ENCODE results near the gene HBZ.
"Not testable (repeated sequence)": the region's sequence is repeated elsewhere in the genome, so short reads cannot be mapped to it uniquely, and the experiment has no call there.

HBZ gene

GRCh38 chr16:175011-175949 lies 22.8 kb downstream of the HBZ start:
- H3K36me3 ChIP-seq (replicated peaks in 1 of 2; ENCODE audit: control insufficient read depth in 2 of 2, insufficient read depth in 2 of 2, low read length in 2 of 2), result no peaks in the 10 kb centered on the region
- no peak overlapping the region for H3K18ac ChIP-seq (ENCODE audit: low read length)
- peaks cover 0 to 4% of the 10 kb centered on the region in 2 donors for H3K9me3 ChIP-seq (replicated peaks in 1 of 2; ENCODE audit: control insufficient read depth in 2 of 2, insufficient read depth in 1 of 2, low read depth in 1 of 2, low read length in 2 of 2)
- no peak overlapping the region for H2BK12ac ChIP-seq (ENCODE audit: low read length)
- H3K4me1 ChIP-seq (ENCODE audit: control insufficient read depth in 2 of 2, insufficient read depth in 1 of 2, low read depth in 1 of 2, low read length in 2 of 2), result no peaks in the 10 kb centered on the region
- H3K4ac ChIP-seq (ENCODE audit: low read length), result no peak overlapping the region
- H3K27ac ChIP-seq (replicated peaks; ENCODE audit: low read length), result no peak overlapping the region
- no peak overlapping the region for H2AFZ ChIP-seq (ENCODE audit: low read length)
- H3K27me3 ChIP-seq (ENCODE audit: control insufficient read depth in 3 of 3, insufficient read depth in 3 of 3, low read depth in 1 of 3, low read length in 3 of 3), result peaks cover 25 to 67% (median 66%) of the 10 kb centered on the region in 3 experiments
- no peak overlapping the region for H3K4me3 ChIP-seq (ENCODE audit: low read length in 2 of 2)
- no peak overlapping the region for H3K23ac ChIP-seq (ENCODE audit: low read depth, low read length, poor library complexity)
- H3K4me2 ChIP-seq (ENCODE audit: insufficient read depth, low read length, poor library complexity, severe bottlenecking), result no peak overlapping the region
- H4K91ac ChIP-seq (ENCODE audit: low read depth, low read length, poor library complexity), result no peak overlapping the region
- no peak for DNase-seq (ENCODE audit: low spot score)
- no peak overlapping the region for H3K9ac ChIP-seq (ENCODE audit: low read depth, low read length, poor library complexity)
- no peak overlapping the region for H2AK5ac ChIP-seq (ENCODE audit: low read depth, low read length)
- no peak overlapping the region for H2BK120ac ChIP-seq (ENCODE audit: low read depth, low read length)
- no peaks in the 10 kb centered on the region for H3K79me1 ChIP-seq (ENCODE audit: low read depth, low read length)
- no peak overlapping the region for H2BK5ac ChIP-seq (ENCODE audit: low read length)
- H4K8ac ChIP-seq (ENCODE audit: low read depth, low read length), result no peak overlapping the region
- WGBS, 2 donors (ENCODE audit: extremely low coverage in 2 of 2, insufficient read length in 2 of 2, insufficient replicate concordance in 1 of 2), result no CpG with 5 or more reads among the region's 8 CpGs
- H3K14ac ChIP-seq (ENCODE audit: low read length), result no peak overlapping the region
- H2BK15ac ChIP-seq (ENCODE audit: low read length), result no peak overlapping the region

- H3K4ac ChIP-seq (ENCODE audit: low read length); H3K36me3 ChIP-seq (replicated peaks in 1 of 2; ENCODE audit: control insufficient read depth in 2 of 2, insufficient read depth in 2 of 2, low read length in 2 of 2); H3K4me2 ChIP-seq (ENCODE audit: insufficient read depth, low read length, poor library complexity, severe bottlenecking); H3K9ac ChIP-seq (ENCODE audit: low read depth, low read length, poor library complexity); H3K23ac ChIP-seq (ENCODE audit: low read depth, low read length, poor library complexity); H2BK12ac ChIP-seq (ENCODE audit: low read length); H2BK120ac ChIP-seq (ENCODE audit: low read depth, low read length); H3K4me1 ChIP-seq (ENCODE audit: control insufficient read depth in 2 of 2, insufficient read depth in 1 of 2, low read depth in 1 of 2, low read length in 2 of 2); H2AFZ ChIP-seq (ENCODE audit: low read length); H2AK5ac ChIP-seq (ENCODE audit: low read depth, low read length); H4K91ac ChIP-seq (ENCODE audit: low read depth, low read length, poor library complexity); H2BK5ac ChIP-seq (ENCODE audit: low read length); H3K9me3 ChIP-seq (replicated peaks in 1 of 2; ENCODE audit: control insufficient read depth in 2 of 2, insufficient read depth in 1 of 2, low read depth in 1 of 2, low read length in 2 of 2); H3K4me3 ChIP-seq (ENCODE audit: low read length in 2 of 2); H3K27ac ChIP-seq (replicated peaks; ENCODE audit: low read length); DNase-seq (ENCODE audit: low spot score); H3K79me1 ChIP-seq (ENCODE audit: low read depth, low read length); H3K14ac ChIP-seq (ENCODE audit: low read length); H3K18ac ChIP-seq (ENCODE audit: low read length); H4K8ac ChIP-seq (ENCODE audit: low read depth, low read length); H2BK15ac ChIP-seq (ENCODE audit: low read length): not testable (repeated sequence)
- WGBS, 2 donors (ENCODE audit: extremely low coverage in 2 of 2, insufficient read length in 2 of 2, insufficient replicate concordance in 1 of 2), result no CpG with 5 or more reads among the region's 39 CpGs
- peaks cover 25 to 67% (median 61%) of the 10 kb centered on the region in 3 experiments for H3K27me3 ChIP-seq (ENCODE audit: control insufficient read depth in 3 of 3, insufficient read depth in 3 of 3, low read depth in 1 of 3, low read length in 3 of 3)
Measured at GRCh38 chr16:176006-176405, 23.6 kb downstream of the HBZ start.

GRCh38 chr16:176477-177382 lies 24.3 kb downstream of the HBZ start, which contains the start of gene HBA1:
HBA1 (plus strand) TSS chr16:176680; CDS start chr16:176717, 37 bp downstream.
- H2AK5ac ChIP-seq (ENCODE audit: low read depth, low read length); H3K4me3 ChIP-seq (ENCODE audit: low read length in 2 of 2); H3K4me2 ChIP-seq (ENCODE audit: insufficient read depth, low read length, poor library complexity, severe bottlenecking); H3K36me3 ChIP-seq (replicated peaks in 1 of 2; ENCODE audit: control insufficient read depth in 2 of 2, insufficient read depth in 2 of 2, low read length in 2 of 2); H3K79me1 ChIP-seq (ENCODE audit: low read depth, low read length); H3K9ac ChIP-seq (ENCODE audit: low read depth, low read length, poor library complexity); H3K9me3 ChIP-seq (replicated peaks in 1 of 2; ENCODE audit: control insufficient read depth in 2 of 2, insufficient read depth in 1 of 2, low read depth in 1 of 2, low read length in 2 of 2); H3K23ac ChIP-seq (ENCODE audit: low read depth, low read length, poor library complexity); DNase-seq (ENCODE audit: low spot score); H4K8ac ChIP-seq (ENCODE audit: low read depth, low read length); H2BK120ac ChIP-seq (ENCODE audit: low read depth, low read length); H4K91ac ChIP-seq (ENCODE audit: low read depth, low read length, poor library complexity); H2BK5ac ChIP-seq (ENCODE audit: low read length); H3K4me1 ChIP-seq (ENCODE audit: control insufficient read depth in 2 of 2, insufficient read depth in 1 of 2, low read depth in 1 of 2, low read length in 2 of 2); H2AFZ ChIP-seq (ENCODE audit: low read length); H2BK15ac ChIP-seq (ENCODE audit: low read length); H3K27ac ChIP-seq (replicated peaks; ENCODE audit: low read length); H2BK12ac ChIP-seq (ENCODE audit: low read length); H3K4ac ChIP-seq (ENCODE audit: low read length); H3K18ac ChIP-seq (ENCODE audit: low read length): not testable (repeated sequence)
- Histone ChIP-seq H3K14ac (ENCODE audit: low read length) (peak within 1 kb of the TSS; percentile 82), H3K27me3 (ENCODE audit: control insufficient read depth in 3 of 3, insufficient read depth in 3 of 3, low read depth in 1 of 3, low read length in 3 of 3) (peaks cover 25 to 61% (median 55%) of the 10 kb centered on the region in 3 experiments)
- WGBS, 2 donors (ENCODE audit: extremely low coverage in 2 of 2, insufficient read length in 2 of 2, insufficient replicate concordance in 1 of 2), result no CpG with 5 or more reads among the region's 88 CpGs
